HepG2 (cell line): Measurements from ENCODE around the gene ALDH18A1. TPM values are rescaled to one million over a fixed set of nuclear protein-coding genes. Genes with fewer than 3 reads are reported as not detected.
A peak's percentile ranks its signal among the peaks of the same experiment; 100 is the strongest.

Experiments
- AHDC1 ChIP-seq: sonication (generic); formaldehyde crosslinking; IDR thresholded peaks from 2 replicates; pipeline ENCODE4 v1.5.1; 2020; ENCODE audit warnings: mild to moderate bottlenecking, missing genetic modification reagents, borderline replicate concordance
- ATF1 ChIP-seq: IDR thresholded peaks from 2 replicates; pipeline ENCODE4 v1.6.1; 2016; ENCODE audit warnings: mild to moderate bottlenecking, control low read depth
- ATF3 ChIP-seq: sonication (generic); formaldehyde crosslinking; IDR thresholded peaks from 2 replicates; pipeline ENCODE4 v1.4.0; 2020; ENCODE audit warnings: missing genetic modification reagents
- ERF ChIP-seq: IDR thresholded peaks from 2 replicates; pipeline ENCODE4 v1.6.1; 2018; ENCODE audit warnings: missing biosample characterization, missing genetic modification reagents
- HIVEP1 ChIP-seq: sonication (generic); formaldehyde crosslinking; IDR thresholded peaks from 2 replicates; pipeline ENCODE4 v1.4.0; 2020; ENCODE audit warnings: mild to moderate bottlenecking, missing genetic modification reagents
- HOXA3 ChIP-seq: sonication (generic); formaldehyde crosslinking; IDR thresholded peaks from 2 replicates; pipeline ENCODE4 v1.5.0; 2020; ENCODE audit warnings: missing genetic modification reagents
- MBNL3 ChIP-seq: fragments of 250-450 bp; sonication (Bioruptor Pico); conservative IDR thresholded peaks from 2 replicates; pipeline ENCODE4 v1.8.0; 2022; ENCODE audit warnings: mild to moderate bottlenecking, inconsistent platforms
- MED8 ChIP-seq: sonication (generic); formaldehyde crosslinking; IDR thresholded peaks from 2 replicates; pipeline ENCODE4 v1.8.1; 2023; ENCODE audit warnings: mild to moderate bottlenecking, missing genetic modification reagents; ENCODE audit not compliant: insufficient replicate concordance
- PAX8 ChIP-seq: sonication (generic); formaldehyde crosslinking; IDR thresholded peaks from 2 replicates; pipeline ENCODE4 v1.8.0; 2022; ENCODE audit warnings: mild to moderate bottlenecking, missing genetic modification reagents, borderline replicate concordance
- POGZ ChIP-seq: sonication (generic); formaldehyde crosslinking; IDR thresholded peaks from 2 replicates; pipeline ENCODE4 v1.4.0; 2020; ENCODE audit warnings: mild to moderate bottlenecking, missing genetic modification reagents
- PTBP1 ChIP-seq: fragments of 200-400 bp; formaldehyde crosslinking; IDR thresholded peaks from 2 replicates; pipeline ENCODE4 v1.6.1; 2018; ENCODE audit warnings: low read length, low read depth; ENCODE audit not compliant: poor library complexity, severe bottlenecking
- SP2 ChIP-seq: sonication (generic); formaldehyde crosslinking; IDR thresholded peaks from 2 replicates; pipeline ENCODE4 v1.5.1; 2020; ENCODE audit warnings: mild to moderate bottlenecking, missing genetic modification reagents
- THYN1 ChIP-seq: sonication (generic); formaldehyde crosslinking; IDR thresholded peaks from 2 replicates; pipeline ENCODE4 v1.8.1; 2023; ENCODE audit warnings: low read depth, mild to moderate bottlenecking, moderate library complexity, missing genetic modification reagents, borderline replicate concordance
- ZBTB38 ChIP-seq: sonication (generic); formaldehyde crosslinking; IDR thresholded peaks from 2 replicates; pipeline ENCODE4 v1.5.1; 2020; ENCODE audit warnings: mild to moderate bottlenecking, missing genetic modification reagents
- ZFP36L1 ChIP-seq: sonication (generic); formaldehyde crosslinking; IDR thresholded peaks from 2 replicates; pipeline ENCODE4 v1.8.0; 2022; ENCODE audit warnings: mild to moderate bottlenecking, missing genetic modification reagents, moderate library complexity
- ZFY ChIP-seq: sonication (generic); formaldehyde crosslinking; IDR thresholded peaks from 2 replicates; pipeline ENCODE4 v1.4.0; 2020; ENCODE audit warnings: missing genetic modification reagents
- ZNF18 ChIP-seq: sonication (generic); formaldehyde crosslinking; IDR thresholded peaks from 2 replicates; pipeline ENCODE4 v1.8.0; 2022; ENCODE audit warnings: mild to moderate bottlenecking, missing genetic modification reagents; ENCODE audit not compliant: insufficient replicate concordance
- ZNF232 ChIP-seq: sonication (generic); formaldehyde crosslinking; IDR thresholded peaks from 2 replicates; pipeline ENCODE4 v1.4.0; 2020; ENCODE audit warnings: missing genetic modification reagents, borderline replicate concordance
- ZNF251 ChIP-seq: sonication (generic); formaldehyde crosslinking; IDR thresholded peaks from 2 replicates; pipeline ENCODE4 v1.9.0; 2021; ENCODE audit warnings: mild to moderate bottlenecking, missing genetic modification reagents
- ZNF713 ChIP-seq: sonication (generic); formaldehyde crosslinking; IDR thresholded peaks from 2 replicates; pipeline ENCODE4 v1.4.0; 2020; ENCODE audit warnings: mild to moderate bottlenecking, missing genetic modification reagents
- ZNF781 ChIP-seq: sonication (generic); formaldehyde crosslinking; IDR thresholded peaks from 2 replicates; pipeline ENCODE4 v1.5.1; 2020; ENCODE audit warnings: borderline replicate concordance, mild to moderate bottlenecking, missing genetic modification reagents; ENCODE audit errors: not compliant biosample characterization
- ZNF83 ChIP-seq: sonication (generic); formaldehyde crosslinking; IDR thresholded peaks from 2 replicates; pipeline ENCODE4 v1.4.0; 2020; ENCODE audit warnings: missing genetic modification reagents, mild to moderate bottlenecking, borderline replicate concordance
- polyA plus RNA-seq, 8 experiments: library from polyadenylated mRNA; depleted of rRNA in 3 of 8; stranded (reverse) in 7 of 8; unstranded in 1 of 8; fragments of >200 nt; fragmentation: Illumina TruSeq in 4 of 8; extraction: Trizol in 4 of 8; gene quantifications; 2 replicates each; pipeline versions ENCODE4 v1.2.1 to v1.2.3, GENCODE V29; 2011 to 2016; ENCODE audit warnings: low read depth in 4 of 8, missing spikeins in 1 of 8, mixed read lengths in 1 of 8; ENCODE audit not compliant: insufficient read depth in 1 of 8
- total RNA-seq, 5 experiments: library from RNA; depleted of rRNA; stranded (reverse); fragments of >200 nt; fragmentation: Illumina TruSeq; extraction: Trizol; gene quantifications; 2 replicates each; pipeline ENCODE4 v1.2.3, GENCODE V29; 2016; ENCODE audit warnings: low read depth in 1 of 5

The ALDH18A1 gene
- total and polyA plus RNA-seq, 2 of the 13 experiments (the other 11 are each of a cell fraction or from before 2014, with no cell fraction given), result 180 to 263 TPM

- no peak for TF ChIP-seq ATF1 (CRISPR knock-in tag)
- TF ChIP-seq POGZ, result peak; percentile 77
- peak; percentile 83 for TF ChIP-seq ERF (CRISPR knock-in tag)
- TF ChIP-seq ZNF232 (CRISPR knock-in tag), result no peak; the same call in 1 of the 2 replicates
- TF ChIP-seq ZFY (CRISPR knock-in tag), result peak; percentile 91
- TF ChIP-seq HOXA3 (CRISPR knock-in tag), result peak; percentile 88
- no peak; the same call in 1 of the 2 replicates for TF ChIP-seq SP2 (CRISPR knock-in tag)
- peak; percentile 82 for TF ChIP-seq ZNF18 (CRISPR knock-in tag)
- peak; percentile 31 for TF ChIP-seq MED8
- no peak for TF ChIP-seq MBNL3 (CRISPR knock-in tag)
- peak; percentile 67 for TF ChIP-seq PTBP1
- TF ChIP-seq THYN1 (CRISPR knock-in tag), result no peak
- peak; percentile 66 for TF ChIP-seq ZBTB38
- no peak for TF ChIP-seq ZNF251 (CRISPR knock-in tag)
- no peak for TF ChIP-seq ZNF781
- no peak for TF ChIP-seq ZNF713 (CRISPR knock-in tag)
- TF ChIP-seq PAX8 (CRISPR knock-in tag), result 0 out of 2 replicates have a peak, but pooled peaks have one; percentile 84
- peak; percentile 82; the same call in 1 of the 2 replicates for TF ChIP-seq ZFP36L1 (CRISPR knock-in tag)
- TF ChIP-seq ATF3, result peak; percentile 37; the same call in 1 of the 2 replicates
- no peak for TF ChIP-seq ZNF83
- TF ChIP-seq AHDC1, result no peak; the same call in 1 of the 2 replicates
- peak; percentile 55; the same call in 1 of the 2 replicates for TF ChIP-seq HIVEP1 (CRISPR knock-in tag)
These were observed at the start of gene ALDH18A1 (continued) for GRCh38 chr10:95656291-95657164.
